OCI-LY1 (cell line): Measurements from ENCODE around the gene GABRP.

Experiments used
- CTCF ChIP-seq: fragments of 200-600 bp; sonication (generic), shearing (Covaris generic); IDR thresholded peaks from 2 replicates; pipeline ENCODE4 v1.5.1; 2017; ENCODE audit warnings: mild to moderate bottlenecking, antibody characterized with exemption, low read length, moderate library complexity, mixed read lengths
- EZH2 ChIP-seq: fragments of 200-600 bp; sonication (generic), shearing (Covaris generic); IDR thresholded peaks from 2 replicates; pipeline ENCODE4 v1.8.0; 2017; ENCODE audit warnings: borderline replicate concordance, mixed run types, mild to moderate bottlenecking, antibody characterized with exemption, low read length, moderate library complexity, mixed read lengths

- TF ChIP-seq CTCF (no peak), EZH2 (no peak)
Measured at GRCh38 chr5:170773024-170773985, 10.2 kb upstream of the GABRP start.
